Measurements from ENCODE around the gene MTOR. TPM values are rescaled to one million over a fixed set of nuclear protein-coding genes. Genes with fewer than 3 reads are reported as not detected.

MTOR gene
- total and polyA plus RNA-seq, 2 donors (not counting 3 experiments of a cell fraction or from before 2014, with no cell fraction given): 33.5 to 50.4 TPM

- POLR2A ChIA-PET: no interaction called here
- Histone ChIP-seq H3K9me3 (replicated peaks; ENCODE audit: control insufficient read depth, insufficient read depth, low read length) (no peaks in the 10 kb centered on the region), H3K9ac (replicated peaks; ENCODE audit: extremely low read depth, insufficient read depth, low read length) (no peak overlapping the region), H3K79me2 (ENCODE audit: control insufficient read depth, insufficient read depth, low read length) (no peaks in the 10 kb centered on the region), H2AFZ (ENCODE audit: low read depth, low read length) (no peak overlapping the region), H3K27ac (ENCODE audit: insufficient read depth, low read depth, low read length) (no peak overlapping the region), H3K27me3 (ENCODE audit: control insufficient read depth in 2 of 2, insufficient read depth in 2 of 2, low read length in 2 of 2) (no peaks in the 10 kb centered on the region), H3K4me1 (ENCODE audit: control insufficient read depth, extremely low read depth, insufficient read depth, low read length) (peaks cover 13% of the 10 kb centered on the region), H3K4me2 (ENCODE audit: insufficient read depth, low read length) (no peak overlapping the region), H3K9me1 (replicated peaks; ENCODE audit: control insufficient read depth, extremely low read depth, insufficient read depth, low read length) (no peaks in the 10 kb centered on the region), H3K4me3 (replicated peaks in 1 of 3; ENCODE audit: insufficient read depth in 1 of 3, low read depth in 1 of 3, low read length in 3 of 3) (no peak overlapping the region), H4K20me1 (replicated peaks; ENCODE audit: control insufficient read depth, extremely low read depth, insufficient read depth, low read length) (no peaks in the 10 kb centered on the region), H3K36me3 (ENCODE audit: control insufficient read depth in 2 of 2, extremely low read depth in 1 of 2, insufficient read depth in 2 of 2, low read length in 2 of 2) (peaks cover 0 to 16% of the 10 kb centered on the region in 2 experiments)
- intact Hi-C loops (cut with micrococcal nuclease): no loop called here
- no peak for FAIRE-seq
- CTCF ChIA-PET: interaction anchor here (0.5 kb wide), 1 partner anchor 493 kb away, joined by 3 read pairs; no protein-coding TSS in a partner anchor
- no peak for DNase-seq (ENCODE audit: low read depth, low spot score)
- dilution Hi-C loops (cut with MboI; ENCODE audit: extremely low pct_ligation_motif_present, low sequenced_read_pairs): no loop called here
- TF ChIP-seq MYC (IDR thresholded peaks at IDR 0.05; ENCODE audit: low read depth, low read length) (no peak), FOS (IDR thresholded peaks at IDR 0.05; ENCODE audit: borderline replicate concordance, insufficient read depth, low read length) (no peak), GATA2 (IDR thresholded peaks at IDR 0.05; ENCODE audit: insufficient read depth, insufficient read length, low read depth, low read length) (no peak), EZH2 (IDR thresholded peaks at IDR 0.05; ENCODE audit: borderline replicate concordance, low read depth, low read length, severe bottlenecking) (no peak), POLR2A (IDR thresholded peaks at IDR 0.05; ENCODE audit: low read depth, low read length) (no peak), JUN (IDR thresholded peaks at IDR 0.05; ENCODE audit: borderline replicate concordance, insufficient read depth, insufficient read length, low read depth) (no peak), POLR2AphosphoS5 (IDR thresholded peaks at IDR 0.05; ENCODE audit: insufficient read depth, low read depth, low read length) (no peak)
- TF ChIP-seq, protein P1, sequence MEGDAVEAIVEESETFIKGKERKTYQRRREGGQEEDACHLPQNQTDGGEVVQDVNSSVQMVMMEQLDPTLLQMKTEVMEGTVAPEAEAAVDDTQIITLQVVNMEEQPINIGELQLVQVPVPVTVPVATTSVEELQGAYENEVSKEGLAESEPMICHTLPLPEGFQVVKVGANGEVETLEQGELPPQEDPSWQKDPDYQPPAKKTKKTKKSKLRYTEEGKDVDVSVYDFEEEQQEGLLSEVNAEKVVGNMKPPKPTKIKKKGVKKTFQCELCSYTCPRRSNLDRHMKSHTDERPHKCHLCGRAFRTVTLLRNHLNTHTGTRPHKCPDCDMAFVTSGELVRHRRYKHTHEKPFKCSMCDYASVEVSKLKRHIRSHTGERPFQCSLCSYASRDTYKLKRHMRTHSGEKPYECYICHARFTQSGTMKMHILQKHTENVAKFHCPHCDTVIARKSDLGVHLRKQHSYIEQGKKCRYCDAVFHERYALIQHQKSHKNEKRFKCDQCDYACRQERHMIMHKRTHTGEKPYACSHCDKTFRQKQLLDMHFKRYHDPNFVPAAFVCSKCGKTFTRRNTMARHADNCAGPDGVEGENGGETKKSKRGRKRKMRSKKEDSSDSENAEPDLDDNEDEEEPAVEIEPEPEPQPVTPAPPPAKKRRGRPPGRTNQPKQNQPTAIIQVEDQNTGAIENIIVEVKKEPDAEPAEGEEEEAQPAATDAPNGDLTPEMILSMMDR (IDR thresholded peaks at IDR 0.05; ENCODE audit: extremely low read depth in 1 of 2, insufficient read depth in 1 of 2, low read depth in 1 of 2, low read length in 2 of 2): no peak
- TF ChIP-seq, protein P2, sequence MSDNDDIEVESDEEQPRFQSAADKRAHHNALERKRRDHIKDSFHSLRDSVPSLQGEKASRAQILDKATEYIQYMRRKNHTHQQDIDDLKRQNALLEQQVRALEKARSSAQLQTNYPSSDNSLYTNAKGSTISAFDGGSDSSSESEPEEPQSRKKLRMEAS (IDR thresholded peaks at IDR 0.05; ENCODE audit: insufficient read depth, insufficient read length): no peak
- BruUV-seq (replicated peaks): no TSS peak
These were observed 110.3 kb downstream of the MTOR start for GRCh38 chr1:11151826-11152612.

Data from endothelial cell of umbilical vein (primary cell).